Measurements from ENCODE around the gene THPO. TPM values are rescaled to one million over a fixed set of nuclear protein-coding genes. Genes with fewer than 3 reads are reported as not detected.

The THPO gene
- polyA plus RNA-seq, 1 donor from 2014 or later = 0.59 TPM

DNA sequence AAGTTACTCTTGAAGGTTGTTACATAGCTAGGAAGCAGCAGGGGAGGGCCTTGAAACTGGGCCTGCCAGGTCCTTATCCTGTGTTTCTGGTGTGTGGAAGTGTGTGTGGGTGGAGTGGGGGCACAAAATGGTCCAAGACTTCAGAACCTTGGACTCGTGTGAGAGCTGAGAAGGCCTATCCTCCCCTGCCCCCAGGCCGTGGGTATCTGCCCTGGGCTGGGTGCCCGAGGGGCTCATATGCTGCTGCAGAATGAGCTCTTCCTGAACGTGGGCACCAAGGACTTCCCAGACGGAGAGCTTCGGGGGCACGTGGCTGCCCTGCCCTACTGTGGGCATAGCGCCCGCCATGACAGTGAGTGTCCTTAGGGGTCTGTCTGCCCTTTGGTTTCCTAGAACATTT, 6.3 kb upstream of the THPO start:
- Histone ChIP-seq H2AFZ (ENCODE audit: low read depth, low read length) (no peak overlapping the region), H3F3A (ENCODE audit: insufficient read depth, low read length, poor library complexity, severe bottlenecking) (no peaks in the 10 kb centered on the region), H3K79me2 (replicated peaks; ENCODE audit: insufficient read depth, low read length) (no peaks in the 10 kb centered on the region), H4K20me1 (ENCODE audit: insufficient read depth) (no peaks in the 10 kb centered on the region), H3K27me3 (ENCODE audit: insufficient read depth, low read depth, low read length) (peaks cover 28% of the 10 kb centered on the region), H3K9ac (ENCODE audit: low read length) (no peak overlapping the region), H3K4me3 (ENCODE audit: low read length) (no peak overlapping the region), H3K9me3 (ENCODE audit: low read length) (no peaks in the 10 kb centered on the region), H3K36me3 (ENCODE audit: insufficient read depth, low read length) (no peaks in the 10 kb centered on the region), H3K27ac (ENCODE audit: low read length) (no peak overlapping the region), H3K9me2 (ENCODE audit: insufficient read depth, low read length) (no peaks in the 10 kb centered on the region), H3K4me2 (ENCODE audit: low read length) (no peak overlapping the region)
- TF ChIP-seq TAF1 (IDR thresholded peaks at IDR 0.05; ENCODE audit: low read depth) (no peak), SMC3 (conservative IDR thresholded peaks at IDR 0.05; ENCODE audit: poor library complexity) (no peak), CTCF (IDR thresholded peaks at IDR 0.05; ENCODE audit: poor library complexity, severe bottlenecking) (no peak), POLR2AphosphoS5 (IDR thresholded peaks at IDR 0.05) (no peak), RAD21 (conservative IDR thresholded peaks at IDR 0.05) (no peak), MXI1 (conservative IDR thresholded peaks at IDR 0.05; ENCODE audit: poor library complexity, severe bottlenecking) (no peak), EZH2 (IDR thresholded peaks at IDR 0.05; ENCODE audit: borderline replicate concordance, insufficient read depth, low read length, poor library complexity, severe bottlenecking) (no peak), REST (IDR thresholded peaks at IDR 0.05; ENCODE audit: borderline replicate concordance) (no peak), EP300 (conservative IDR thresholded peaks at IDR 0.05; ENCODE audit: poor library complexity, severe bottlenecking) (no peak)

DNA sequence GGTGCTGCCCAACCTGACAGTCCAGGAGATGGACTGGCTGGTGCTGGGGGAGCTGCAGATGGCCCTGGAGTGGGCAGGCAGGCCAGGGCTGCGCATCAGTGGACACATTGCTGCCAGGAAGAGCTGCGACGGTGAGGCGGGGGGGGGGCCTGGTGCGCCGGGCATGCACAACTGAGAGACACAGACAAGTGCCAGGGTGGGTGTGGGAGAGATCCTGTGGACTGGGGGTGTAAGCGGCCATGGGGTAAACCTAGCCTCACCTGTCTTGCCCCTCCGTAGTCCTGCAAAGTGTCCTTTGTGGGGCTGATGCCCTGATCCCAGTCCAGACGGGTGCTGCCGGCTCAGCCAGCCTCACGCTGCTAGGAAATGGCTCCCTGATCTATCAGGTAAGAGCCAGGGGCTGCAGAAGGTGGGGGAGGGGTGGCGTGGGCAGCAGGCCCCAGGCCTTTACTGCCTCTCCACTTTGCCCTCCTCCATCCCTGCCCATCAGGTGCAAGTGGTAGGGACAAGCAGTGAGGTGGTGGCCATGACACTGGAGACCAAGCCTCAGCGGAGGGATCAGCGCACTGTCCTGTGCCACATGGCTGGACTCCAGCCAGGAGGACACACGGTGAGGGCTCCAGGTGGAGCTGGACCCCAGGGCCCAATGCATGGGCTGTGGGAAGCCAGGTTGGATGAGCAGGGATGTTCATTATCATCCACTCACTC, 5.2 kb upstream of the THPO start:
- Histone ChIP-seq H4K20me1 (ENCODE audit: insufficient read depth) (no peaks in the 10 kb centered on the region), H3K36me3 (ENCODE audit: insufficient read depth, low read length) (no peaks in the 10 kb centered on the region), H3F3A (ENCODE audit: insufficient read depth, low read length, poor library complexity, severe bottlenecking) (no peaks in the 10 kb centered on the region), H3K9me3 (ENCODE audit: low read length) (no peaks in the 10 kb centered on the region), H3K79me2 (replicated peaks; ENCODE audit: insufficient read depth, low read length) (no peaks in the 10 kb centered on the region), H3K4me3 (ENCODE audit: low read length) (no peak overlapping the region), H3K27me3 (ENCODE audit: insufficient read depth, low read depth, low read length) (peaks cover 37% of the 10 kb centered on the region), H3K4me2 (ENCODE audit: low read length) (no peak overlapping the region), H3K9me2 (ENCODE audit: insufficient read depth, low read length) (no peaks in the 10 kb centered on the region), H3K9ac (ENCODE audit: low read length) (no peak overlapping the region), H3K27ac (ENCODE audit: low read length) (no peak overlapping the region), H2AFZ (ENCODE audit: low read depth, low read length) (no peak overlapping the region)
- TF ChIP-seq MXI1 (conservative IDR thresholded peaks at IDR 0.05; ENCODE audit: poor library complexity, severe bottlenecking) (no peak), EP300 (conservative IDR thresholded peaks at IDR 0.05; ENCODE audit: poor library complexity, severe bottlenecking) (no peak), CTCF (IDR thresholded peaks at IDR 0.05; ENCODE audit: poor library complexity, severe bottlenecking) (no peak), RAD21 (conservative IDR thresholded peaks at IDR 0.05) (no peak), POLR2AphosphoS5 (IDR thresholded peaks at IDR 0.05) (no peak), TAF1 (IDR thresholded peaks at IDR 0.05; ENCODE audit: low read depth) (no peak), EZH2 (IDR thresholded peaks at IDR 0.05; ENCODE audit: borderline replicate concordance, insufficient read depth, low read length, poor library complexity, severe bottlenecking) (no peak), SMC3 (conservative IDR thresholded peaks at IDR 0.05; ENCODE audit: poor library complexity) (no peak), REST (IDR thresholded peaks at IDR 0.05; ENCODE audit: borderline replicate concordance) (no peak)
